Activated B cell treated with CpG ODN at 0.5 μM for 24 hours (primary cell): ENCODE measurements around the gene BABAM2. TPM values are rescaled to one million over a fixed set of nuclear protein-coding genes. Genes with fewer than 3 reads are reported as not detected.

Source experiments
- ATAC-seq: fragments of 200-7000 bp; cut with Tn5 transposase; one replicate; pipeline ENCODE4 v1.10.0; 2021; ENCODE audit warnings: low read depth, mild to moderate bottlenecking, moderate library complexity
- CTCF ChIA-PET: fragments of 350-600 bp; sonication (Branson Sonifier 250); formaldehyde crosslinking; loops from one replicate; lab custom pipeline; 2021; ENCODE audit warnings: antibody characterized with exemption; lab: Charles Lee
- POLR2A ChIA-PET: fragments of 350-600 bp; sonication (Branson Sonifier 250); formaldehyde crosslinking; loops from one replicate; lab custom pipeline; 2021; ENCODE audit warnings: antibody characterized with exemption; lab: Charles Lee
- DNase-seq: peaks from one replicate; pipeline ENCODE4 v3.0.0; 2022
- H3K27ac Mint-ChIP-seq: one replicate; pipeline ENCODE4 v1.8.0; 2020; ENCODE audit warnings: mixed read lengths
- H3K27me3 Mint-ChIP-seq: one replicate; pipeline ENCODE4 v1.8.0; 2021; ENCODE audit warnings: mixed read lengths
- H3K36me3 Mint-ChIP-seq: one replicate; pipeline ENCODE4 v1.8.0; 2021; ENCODE audit warnings: low read depth, mixed read lengths
- H3K4me1 Mint-ChIP-seq: one replicate; pipeline ENCODE4 v1.8.0; 2021; ENCODE audit warnings: mixed read lengths
- H3K4me3 Mint-ChIP-seq: one replicate; pipeline ENCODE4 v1.8.0; 2020; ENCODE audit warnings: mild to moderate bottlenecking, mixed read lengths
- H3K9me3 Mint-ChIP-seq: one replicate; pipeline ENCODE4 v1.8.0; 2020; ENCODE audit warnings: mixed read lengths
- intact Hi-C: fragments of 100-400 bp; cut with micrococcal nuclease; formaldehyde crosslinking; loops from one replicate; pipeline ENCODE4 v1.15.1; 2024
- total RNA-seq: library from RNA; stranded (reverse); gene quantifications from 2 replicates; pipeline ENCODE4 v1.2.3, GENCODE V29; 2022
- TF ChIP-seq, protein P1 (sequence below): fragments of 200-600 bp; IDR thresholded peaks from one replicate; pipeline ENCODE4 v1.8.0; 2022; ENCODE audit warnings: antibody characterized with exemption, mild to moderate bottlenecking

BABAM2 gene
- total RNA-seq, 1 donor from 2014 or later: 55.6 TPM

DNA sequence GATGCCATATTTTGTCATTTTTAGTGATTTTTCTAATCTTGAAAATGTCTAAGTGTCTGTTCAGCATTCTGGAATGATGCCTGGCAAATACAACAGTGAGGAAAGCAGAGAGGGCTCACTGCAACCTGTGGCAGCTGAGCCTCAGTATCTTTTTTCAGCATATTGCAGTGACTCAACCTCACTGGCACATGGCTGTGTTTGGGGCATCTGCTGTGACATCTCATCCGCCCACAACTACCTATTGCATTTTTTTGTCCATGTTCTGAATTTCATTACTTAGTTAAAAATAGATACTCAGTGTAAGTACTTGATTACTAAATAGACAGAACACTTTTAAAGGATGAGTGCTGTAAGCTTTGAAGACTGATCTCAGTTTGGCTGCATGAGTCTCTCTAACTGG lies 10.7 kb downstream of the BABAM2 start:
- TF ChIP-seq, protein P1, sequence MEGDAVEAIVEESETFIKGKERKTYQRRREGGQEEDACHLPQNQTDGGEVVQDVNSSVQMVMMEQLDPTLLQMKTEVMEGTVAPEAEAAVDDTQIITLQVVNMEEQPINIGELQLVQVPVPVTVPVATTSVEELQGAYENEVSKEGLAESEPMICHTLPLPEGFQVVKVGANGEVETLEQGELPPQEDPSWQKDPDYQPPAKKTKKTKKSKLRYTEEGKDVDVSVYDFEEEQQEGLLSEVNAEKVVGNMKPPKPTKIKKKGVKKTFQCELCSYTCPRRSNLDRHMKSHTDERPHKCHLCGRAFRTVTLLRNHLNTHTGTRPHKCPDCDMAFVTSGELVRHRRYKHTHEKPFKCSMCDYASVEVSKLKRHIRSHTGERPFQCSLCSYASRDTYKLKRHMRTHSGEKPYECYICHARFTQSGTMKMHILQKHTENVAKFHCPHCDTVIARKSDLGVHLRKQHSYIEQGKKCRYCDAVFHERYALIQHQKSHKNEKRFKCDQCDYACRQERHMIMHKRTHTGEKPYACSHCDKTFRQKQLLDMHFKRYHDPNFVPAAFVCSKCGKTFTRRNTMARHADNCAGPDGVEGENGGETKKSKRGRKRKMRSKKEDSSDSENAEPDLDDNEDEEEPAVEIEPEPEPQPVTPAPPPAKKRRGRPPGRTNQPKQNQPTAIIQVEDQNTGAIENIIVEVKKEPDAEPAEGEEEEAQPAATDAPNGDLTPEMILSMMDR: no peak
- Mint-ChIP-seq H3K27ac (no peak overlapping the region), H3K4me1 (peaks cover 34% of the 10 kb centered on the region), H3K27me3 (no peaks in the 10 kb centered on the region), H3K9me3 (no peaks in the 10 kb centered on the region), H3K36me3 (peaks cover 69% of the 10 kb centered on the region), H3K4me3 (no peak overlapping the region)
- ATAC-seq (no peak), DNase-seq (no peak)
- ChIA-PET POLR2A (no interaction called here), CTCF (no interaction called here)
- intact Hi-C loops: no loop called here

DNA sequence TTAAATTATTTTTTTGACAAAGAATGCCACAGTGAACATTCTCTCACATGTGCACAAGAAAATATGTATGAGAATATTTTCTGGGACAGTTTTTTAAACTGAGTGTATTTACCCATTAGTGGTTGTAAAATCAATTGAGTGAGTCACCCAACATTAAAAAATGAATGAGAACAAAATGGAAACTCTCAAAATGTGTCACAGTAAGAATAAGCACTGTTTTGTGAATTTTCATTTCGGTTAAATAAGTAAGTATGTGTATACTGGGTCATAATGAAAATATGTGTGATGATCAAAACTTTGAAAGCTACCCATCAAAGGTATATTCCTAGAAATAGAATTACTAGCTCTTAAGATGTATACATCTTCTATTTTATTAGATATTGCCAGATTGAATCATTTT lies 11.6 kb downstream of the BABAM2 start:
- Mint-ChIP-seq H3K4me1 (peaks cover 26% of the 10 kb centered on the region), H3K27me3 (no peaks in the 10 kb centered on the region), H3K36me3 (peaks cover 62% of the 10 kb centered on the region), H3K27ac (no peak overlapping the region), H3K4me3 (no peak overlapping the region), H3K9me3 (no peaks in the 10 kb centered on the region)
- ChIA-PET CTCF (no interaction called here), POLR2A (no interaction called here)
- no peak for DNase-seq
- intact Hi-C loops: no loop called here
- ATAC-seq: no peak
- TF ChIP-seq, protein P1: no peak

GRCh38 chr2:27903018-27903417 lies 12.5 kb downstream of the BABAM2 start:
- intact Hi-C loops: no loop called here
- peaks cover 21% of the 10 kb centered on the region for H3K4me1 Mint-ChIP-seq
- no peaks in the 10 kb centered on the region for H3K9me3 Mint-ChIP-seq
- TF ChIP-seq, protein P1: no peak
- H3K4me3 Mint-ChIP-seq: no peak overlapping the region
- ChIA-PET POLR2A (no interaction called here), CTCF (no interaction called here)
- H3K36me3 Mint-ChIP-seq: peaks cover 58% of the 10 kb centered on the region
- ATAC-seq: no peak
- DNase-seq: no peak
- H3K27me3 Mint-ChIP-seq: no peaks in the 10 kb centered on the region
- H3K27ac Mint-ChIP-seq: no peak overlapping the region

GRCh38 chr2:27903649-27904404 lies 13.3 kb downstream of the BABAM2 start:
- Mint-ChIP-seq H3K27ac (no peak overlapping the region), H3K4me1 (peaks cover 20% of the 10 kb centered on the region), H3K27me3 (no peaks in the 10 kb centered on the region), H3K9me3 (no peaks in the 10 kb centered on the region), H3K4me3 (no peak overlapping the region), H3K36me3 (peaks cover 53% of the 10 kb centered on the region)
- intact Hi-C loops: no loop called here
- POLR2A ChIA-PET: no interaction called here
- ATAC-seq (no peak), DNase-seq (no peak)
- CTCF ChIA-PET: no interaction called here
- TF ChIP-seq, protein P1: no peak

GRCh38 chr2:27904405-27904665 lies 13.8 kb downstream of the BABAM2 start:
- H3K27me3 Mint-ChIP-seq: no peaks in the 10 kb centered on the region
- ATAC-seq (no peak), DNase-seq (no peak)
- peaks cover 20% of the 10 kb centered on the region for H3K4me1 Mint-ChIP-seq
- ChIA-PET CTCF (no interaction called here), POLR2A (interaction anchor here (1.0 kb wide), 1 partner anchor 13 kb away, joined by 3 read pairs; the partner anchor contains the start of gene BABAM2)
- H3K36me3 Mint-ChIP-seq: peaks cover 51% of the 10 kb centered on the region
- no peaks in the 10 kb centered on the region for H3K9me3 Mint-ChIP-seq
- H3K4me3 Mint-ChIP-seq: no peak overlapping the region
- no peak overlapping the region for H3K27ac Mint-ChIP-seq
- intact Hi-C loops: no loop called here
- TF ChIP-seq, protein P1: no peak
